Natural killer cell (primary cell): ENCODE measurements around the gene TRAF3IP1. TPM values are rescaled to one million over a fixed set of nuclear protein-coding genes. Genes with fewer than 3 reads are reported as not detected.

ENCODE experiments used
- ATAC-seq, 3 donors: fragments of 150-1000 bp in 2 of 3; fragments of 200-7000 bp in 1 of 3; cut with Tn5 transposase; 1 replicate in 1 of 3; 2 replicates in 2 of 3; pipeline ENCODE4 v1.10.0; 2021; ENCODE audit warnings: mild to moderate bottlenecking in 2 of 3, moderate library complexity in 2 of 3
- DNase-seq, 2 donors: peaks; one replicate each; pipeline versions ENCODE4 v3.0.0 to v3.0.0-alpha.2; 2013 to 2021; ENCODE audit warnings: mixed read lengths in 1 of 2
- H3K27ac ChIP-seq: one replicate; pipeline ENCODE4 v1.5.1; 2013; ENCODE audit warnings: mild to moderate bottlenecking, low read length
- H3K27me3 ChIP-seq: one replicate; pipeline ENCODE4 v1.6.1; 2013; ENCODE audit warnings: low read length; ENCODE audit not compliant: control insufficient read depth, insufficient read depth
- H3K36me3 ChIP-seq: one replicate; pipeline ENCODE4 v1.6.1; 2013; ENCODE audit warnings: low read length; ENCODE audit not compliant: control insufficient read depth, insufficient read depth
- H3K4me1 ChIP-seq: one replicate; pipeline ENCODE4 v1.6.1; 2013; ENCODE audit warnings: low read length; ENCODE audit not compliant: control insufficient read depth, insufficient read depth
- H3K4me3 ChIP-seq: one replicate; pipeline ENCODE4 v1.5.1; 2013; ENCODE audit warnings: low read length
- H3K9me3 ChIP-seq: one replicate; pipeline ENCODE4 v1.6.1; 2013; ENCODE audit warnings: low read length; ENCODE audit not compliant: control insufficient read depth, insufficient read depth
- H3K27ac Mint-ChIP-seq, 2 donors: one replicate each; pipeline ENCODE4 v1.8.0; 2022; ENCODE audit warnings: mild to moderate bottlenecking in 2 of 2, mixed read lengths in 2 of 2, moderate library complexity in 1 of 2
- H3K27me3 Mint-ChIP-seq, 2 donors: one replicate each; pipeline ENCODE4 v1.8.0; 2022; ENCODE audit warnings: low read depth in 2 of 2, mixed read lengths in 2 of 2
- H3K36me3 Mint-ChIP-seq: one replicate; pipeline ENCODE4 v1.8.0; 2022; ENCODE audit warnings: mixed read lengths
- H3K4me1 Mint-ChIP-seq, 2 donors: one replicate each; pipeline ENCODE4 v1.8.0; 2022; ENCODE audit warnings: mixed read lengths in 2 of 2
- H3K4me3 Mint-ChIP-seq: one replicate; pipeline ENCODE4 v1.8.0; 2022; ENCODE audit warnings: mild to moderate bottlenecking, moderate library complexity, mixed read lengths
- H3K9me3 Mint-ChIP-seq, 2 donors: one replicate each; pipeline ENCODE4 v1.8.0; 2022; ENCODE audit warnings: mixed read lengths in 2 of 2
- WGBS: methylation state at CpG from one replicate; pipeline ENCODE4 v1.1.7; 2013; ENCODE audit warnings: missing lambda C conversion rate; ENCODE audit not compliant: insufficient coverage; 5-methylcytosine and 5-hydroxymethylcytosine counted together
- intact Hi-C: fragments of 100-400 bp; cut with micrococcal nuclease; formaldehyde crosslinking; loops from one replicate; pipeline ENCODE4 v1.14.2; 2022
- total RNA-seq, 4 donors: library from RNA; stranded (reverse); fragments of 120-200 nt in 1 of 4; gene quantifications; one replicate each; pipeline versions ENCODE4 v1.2.3 to v1.2.4, GENCODE V29; 2013 to 2022
- TF ChIP-seq, protein P1 (sequence below): fragments of 200-600 bp; IDR thresholded peaks from one replicate; pipeline ENCODE4 v1.8.0; 2022; ENCODE audit warnings: antibody characterized with exemption

The TRAF3IP1 gene
- total RNA-seq, 3 donors from 2014 or later (not counting 1 experiment from before 2014, with no cell fraction given): 9.7 to 11.9 (median 11.3) TPM

DNA sequence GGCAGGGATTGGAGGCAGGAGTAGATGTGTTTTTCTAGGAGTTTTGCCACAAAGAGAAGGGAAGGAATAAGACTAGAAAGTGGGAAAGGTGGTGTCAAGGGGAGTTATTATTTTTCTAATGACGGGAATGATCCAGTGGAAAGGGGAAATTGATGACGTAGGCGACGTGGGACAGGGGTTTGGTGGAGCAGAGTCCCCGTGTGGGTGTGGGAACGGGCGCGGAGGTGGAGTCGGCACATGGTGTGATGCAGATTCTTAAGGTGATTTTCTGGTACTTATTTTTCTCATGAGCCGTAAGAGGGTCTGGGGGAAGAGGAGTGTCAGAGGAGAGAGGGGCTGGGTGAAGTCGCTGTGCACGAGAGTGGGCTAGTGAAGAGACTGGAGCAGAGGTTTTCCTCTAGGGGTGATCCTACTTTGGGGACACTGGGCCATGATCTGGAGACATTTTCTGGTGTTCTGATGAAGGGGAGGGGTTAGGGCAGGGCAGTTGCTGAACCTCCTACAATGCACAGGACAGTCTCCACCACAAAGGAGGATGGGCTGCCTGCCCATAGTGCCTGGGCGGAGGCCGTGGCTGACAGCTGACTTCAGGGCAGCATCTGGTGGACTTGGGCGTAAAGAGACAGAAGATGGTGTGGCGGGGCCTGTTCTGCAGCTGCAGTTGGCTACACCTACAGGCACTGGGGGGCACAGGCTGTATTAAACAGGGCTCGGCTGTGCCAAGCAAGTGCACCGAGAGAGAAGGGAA lies 30.0 kb downstream of the TRAF3IP1 start:
- 94% methylated on average over 18 of the region's 18 CpGs for WGBS
- Mint-ChIP-seq H3K4me1 (no peaks in the 10 kb centered on the region), H3K27ac (no peak overlapping the region), H3K27me3 (no peaks in the 10 kb centered on the region), H3K4me3 (no peak overlapping the region), H3K36me3 (no peaks in the 10 kb centered on the region), H3K9me3 (no peaks in the 10 kb centered on the region)
- Histone ChIP-seq H3K27me3 (no peaks in the 10 kb centered on the region), H3K4me3 (no peak overlapping the region), H3K9me3 (no peaks in the 10 kb centered on the region), H3K36me3 (peaks cover 5% of the 10 kb centered on the region), H3K27ac (no peak overlapping the region), H3K4me1 (no peaks in the 10 kb centered on the region)
- DNase-seq: no peak
- ATAC-seq: no peak
- TF ChIP-seq, protein P1, sequence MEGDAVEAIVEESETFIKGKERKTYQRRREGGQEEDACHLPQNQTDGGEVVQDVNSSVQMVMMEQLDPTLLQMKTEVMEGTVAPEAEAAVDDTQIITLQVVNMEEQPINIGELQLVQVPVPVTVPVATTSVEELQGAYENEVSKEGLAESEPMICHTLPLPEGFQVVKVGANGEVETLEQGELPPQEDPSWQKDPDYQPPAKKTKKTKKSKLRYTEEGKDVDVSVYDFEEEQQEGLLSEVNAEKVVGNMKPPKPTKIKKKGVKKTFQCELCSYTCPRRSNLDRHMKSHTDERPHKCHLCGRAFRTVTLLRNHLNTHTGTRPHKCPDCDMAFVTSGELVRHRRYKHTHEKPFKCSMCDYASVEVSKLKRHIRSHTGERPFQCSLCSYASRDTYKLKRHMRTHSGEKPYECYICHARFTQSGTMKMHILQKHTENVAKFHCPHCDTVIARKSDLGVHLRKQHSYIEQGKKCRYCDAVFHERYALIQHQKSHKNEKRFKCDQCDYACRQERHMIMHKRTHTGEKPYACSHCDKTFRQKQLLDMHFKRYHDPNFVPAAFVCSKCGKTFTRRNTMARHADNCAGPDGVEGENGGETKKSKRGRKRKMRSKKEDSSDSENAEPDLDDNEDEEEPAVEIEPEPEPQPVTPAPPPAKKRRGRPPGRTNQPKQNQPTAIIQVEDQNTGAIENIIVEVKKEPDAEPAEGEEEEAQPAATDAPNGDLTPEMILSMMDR: no peak
- intact Hi-C loops: no loop called here

DNA sequence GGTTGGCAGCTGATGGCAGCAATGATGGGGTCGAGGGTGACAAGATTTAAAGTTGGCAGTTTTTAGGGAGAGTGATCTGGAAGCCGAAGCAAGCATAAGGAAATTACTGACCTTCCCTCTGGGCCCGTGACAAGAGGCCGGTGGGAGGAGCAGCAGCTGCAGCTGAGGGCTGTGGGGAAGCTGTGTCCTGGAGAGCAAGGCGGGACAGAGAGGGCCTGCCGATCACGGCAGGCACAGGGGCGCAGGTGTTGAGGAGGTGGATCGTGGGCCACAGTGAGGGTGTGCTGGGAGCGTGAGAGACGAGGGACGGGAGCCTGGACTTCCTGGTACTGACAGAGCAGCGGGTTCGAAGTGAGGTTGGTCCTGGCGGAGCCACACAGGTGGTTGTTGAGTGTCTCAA lies 31.0 kb downstream of the TRAF3IP1 start:
- Mint-ChIP-seq H3K27me3 (no peaks in the 10 kb centered on the region), H3K4me1 (no peaks in the 10 kb centered on the region), H3K36me3 (no peaks in the 10 kb centered on the region), H3K27ac (no peak overlapping the region), H3K4me3 (no peak overlapping the region), H3K9me3 (no peaks in the 10 kb centered on the region)
- Histone ChIP-seq H3K27me3 (no peaks in the 10 kb centered on the region), H3K9me3 (no peaks in the 10 kb centered on the region), H3K36me3 (peaks cover 9% of the 10 kb centered on the region), H3K4me1 (no peaks in the 10 kb centered on the region), H3K27ac (no peak overlapping the region), H3K4me3 (no peak overlapping the region)
- ATAC-seq (no peak), DNase-seq (no peak)
- intact Hi-C loops: no loop called here
- TF ChIP-seq, protein P1: no peak
- 92% methylated on average over 15 of the region's 15 CpGs for WGBS

DNA sequence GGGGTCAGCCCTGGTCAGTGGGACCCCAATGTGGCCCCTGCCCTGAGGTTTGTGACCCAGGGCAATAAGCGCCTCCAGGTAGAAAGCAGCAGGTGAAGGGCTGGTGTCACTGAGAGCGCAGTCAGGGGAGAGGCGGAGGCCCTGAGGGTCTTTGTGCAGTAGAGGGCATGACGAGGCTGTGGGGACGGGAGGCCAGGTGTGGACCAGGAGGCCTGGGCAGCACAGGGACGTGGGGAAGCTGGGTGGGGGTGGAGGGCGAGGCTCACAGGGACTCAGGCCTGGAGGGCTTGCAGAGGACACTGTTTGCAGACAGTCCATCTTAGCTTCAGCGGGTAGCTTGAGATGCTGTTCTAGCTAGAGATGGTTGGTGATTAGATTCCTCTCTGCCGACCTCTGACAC lies 32.0 kb downstream of the TRAF3IP1 start:
- no peak overlapping the region for H3K4me3 Mint-ChIP-seq

More for the DNA sequence above, 32.0 kb downstream of the TRAF3IP1 start:
- TF ChIP-seq, protein P1: no peak
- Mint-ChIP-seq H3K4me1 (peaks cover 0 to under 1% of the 10 kb centered on the region in 2 donors), H3K27ac (no peak overlapping the region), H3K36me3 (no peaks in the 10 kb centered on the region), H3K9me3 (no peaks in the 10 kb centered on the region), H3K27me3 (no peaks in the 10 kb centered on the region)
- Histone ChIP-seq H3K4me1 (no peaks in the 10 kb centered on the region), H3K9me3 (no peaks in the 10 kb centered on the region), H3K27me3 (no peaks in the 10 kb centered on the region), H3K36me3 (peaks cover 9% of the 10 kb centered on the region), H3K27ac (no peak overlapping the region), H3K4me3 (no peak overlapping the region)
- ATAC-seq: peak in 1 of 3 donors; percentile 34
- intact Hi-C loops: no loop called here
- DNase-seq: no peak
- 96% methylated on average over 9 of the region's 9 CpGs for WGBS
